ENCODE results near the gene ABCA6. TPM values are rescaled to one million over a fixed set of nuclear protein-coding genes. Genes with fewer than 3 reads are reported as not detected.

The ABCA6 gene
- total RNA-seq, 2 donors from 2014 or later = 1.1 to 1.3 TPM

DNA sequence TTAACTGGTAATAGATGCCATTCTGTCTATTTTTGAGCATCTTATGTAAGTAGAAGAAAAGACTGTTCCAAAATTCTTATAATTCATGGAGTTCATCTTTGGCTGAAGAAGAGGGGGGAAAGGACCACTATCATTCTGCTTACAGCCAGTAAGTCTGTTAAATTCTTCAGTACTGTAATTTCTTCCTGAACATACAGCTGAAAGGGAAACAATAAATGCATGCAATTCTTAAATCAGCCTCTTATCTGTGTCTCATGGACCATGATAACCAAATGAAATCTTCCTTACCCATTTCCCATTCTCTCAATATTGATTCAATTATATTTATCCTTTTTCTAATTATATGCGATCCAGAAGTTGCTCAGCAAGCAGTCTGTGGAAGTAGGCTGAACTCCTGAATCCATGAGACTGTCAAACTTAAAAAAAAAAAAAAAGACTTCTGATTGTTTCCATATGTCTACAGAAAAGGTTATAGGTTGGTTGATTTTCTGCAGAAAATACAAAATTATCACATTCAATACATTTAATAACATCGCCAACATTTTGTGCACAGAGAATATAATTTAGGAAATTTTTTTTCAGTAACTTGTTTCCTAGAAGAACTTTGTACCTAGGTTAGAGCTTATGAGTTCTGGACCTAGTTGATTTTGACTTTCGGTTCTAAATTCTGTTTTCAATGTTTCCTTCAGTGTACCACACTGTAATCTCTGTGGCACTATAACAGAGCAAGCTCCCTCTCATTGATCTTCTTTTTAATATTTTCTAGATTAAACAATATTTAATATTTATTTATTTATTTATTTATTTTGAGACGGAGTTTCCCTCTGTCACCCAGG, 79.8 kb downstream of the ABCA6 start:
- DNase-seq (ENCODE audit: low spot score) (no peak), ATAC-seq (no peak)
- H3K9me3 Mint-ChIP-seq = peaks cover 4% of the 10 kb centered on the region
- H3K27ac Mint-ChIP-seq = no peak overlapping the region
- no peaks in the 10 kb centered on the region for H3K27me3 Mint-ChIP-seq
- no peaks in the 10 kb centered on the region for H3K36me3 Mint-ChIP-seq
- no peak overlapping the region for H3K4me3 Mint-ChIP-seq
- peaks cover 28 to 36% of the 10 kb centered on the region in 2 donors for H3K4me1 Mint-ChIP-seq (ENCODE audit: low read depth in 2 of 2)

DNA sequence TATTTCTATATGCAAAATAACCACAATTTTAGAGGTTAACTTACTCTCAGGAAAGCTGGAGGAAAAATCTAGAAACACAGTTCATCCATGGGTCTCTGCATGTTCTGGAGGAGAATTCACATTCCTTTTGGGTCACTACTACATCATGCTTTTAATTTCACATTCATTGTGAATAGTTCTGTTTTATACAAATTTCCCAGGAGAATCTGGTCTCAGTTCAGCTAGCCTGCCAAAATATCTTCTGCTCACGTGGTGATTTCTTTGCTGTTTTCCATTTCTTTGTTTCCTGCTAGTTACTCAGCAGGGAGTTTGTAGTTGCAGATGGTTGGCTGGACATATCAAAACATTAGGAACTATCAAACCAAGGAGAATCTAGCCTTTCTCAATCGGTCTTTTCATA, 80.9 kb downstream of the ABCA6 start, which contains the start of gene ABCA9:
Gene ABCA9, minus strand, starts transcription at position 106 of the 400 bp plus-strand sequence. CDS start 9,801 bp downstream, outside the sequence.
- Mint-ChIP-seq H3K4me1 (ENCODE audit: low read depth in 2 of 2) (peaks cover 20 to 31% of the 10 kb centered on the region in 2 donors), H3K4me3 (no peak within 1 kb of the TSS), H3K36me3 (no peaks in the 10 kb centered on the region), H3K27me3 (no peaks in the 10 kb centered on the region), H3K27ac (no peak within 1 kb of the TSS), H3K9me3 (peaks cover 4% of the 10 kb centered on the region)
- no peak for ATAC-seq
- no peak for DNase-seq (ENCODE audit: low spot score)

GRCh38 chr17:69059458-69060175, 82.1 kb downstream of the ABCA6 start:
- peaks cover 4% of the 10 kb centered on the region for H3K9me3 Mint-ChIP-seq
- no peaks in the 10 kb centered on the region for H3K36me3 Mint-ChIP-seq
- no peak overlapping the region for H3K4me3 Mint-ChIP-seq
- H3K27me3 Mint-ChIP-seq = no peaks in the 10 kb centered on the region
- H3K4me1 Mint-ChIP-seq (ENCODE audit: low read depth in 2 of 2) = peaks cover 8 to 20% of the 10 kb centered on the region in 2 donors
- no peak for ATAC-seq
- peak overlapping the region in 1 of 2 donors; percentile 66 for H3K27ac Mint-ChIP-seq
- no peak for DNase-seq (ENCODE audit: low spot score)

DNA sequence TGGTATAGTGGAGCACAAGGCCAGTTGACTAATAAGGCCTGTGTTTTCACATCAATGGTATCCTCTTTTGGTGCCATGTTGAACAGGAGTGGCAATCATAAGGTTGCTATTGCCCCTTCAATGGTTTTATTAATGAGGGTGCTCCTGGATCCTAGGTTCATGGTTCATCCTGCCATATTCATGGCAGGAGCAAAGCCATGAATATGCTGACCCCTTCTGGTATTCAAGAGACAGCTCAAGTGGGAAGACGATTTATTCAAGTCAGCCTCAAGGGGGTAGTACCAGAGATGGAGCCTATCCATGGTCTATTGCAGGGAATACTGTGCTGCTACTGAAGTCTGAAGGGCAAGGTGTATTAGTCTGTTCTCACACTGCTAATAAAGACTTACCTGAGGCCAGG, 83.5 kb downstream of the ABCA6 start:
- H3K27me3 Mint-ChIP-seq = no peaks in the 10 kb centered on the region
- peaks cover 4% of the 10 kb centered on the region for H3K9me3 Mint-ChIP-seq
- no peaks in the 10 kb centered on the region for H3K36me3 Mint-ChIP-seq
- DNase-seq (ENCODE audit: low spot score) (no peak), ATAC-seq (no peak)
- peaks cover 8 to 20% of the 10 kb centered on the region in 2 donors for H3K4me1 Mint-ChIP-seq (ENCODE audit: low read depth in 2 of 2)
- H3K27ac Mint-ChIP-seq = peak overlapping the region in 1 of 2 donors; percentile 40
- no peak overlapping the region for H3K4me3 Mint-ChIP-seq

- Mint-ChIP-seq H3K36me3 (no peaks in the 10 kb centered on the region), H3K4me1 (ENCODE audit: low read depth in 2 of 2) (peaks cover 8 to 20% of the 10 kb centered on the region in 2 donors), H3K27ac (no peak overlapping the region), H3K27me3 (no peaks in the 10 kb centered on the region), H3K9me3 (peaks cover 4% of the 10 kb centered on the region), H3K4me3 (no peak overlapping the region)
- ATAC-seq = no peak
- no peak for DNase-seq (ENCODE audit: low spot score)
Observed at GRCh38 chr17:69057280-69057679, 84.4 kb downstream of the ABCA6 start.

- ATAC-seq (no peak), DNase-seq (ENCODE audit: low spot score) (no peak)
- peaks cover 0 to 6% of the 10 kb centered on the region in 2 donors for H3K27me3 Mint-ChIP-seq
- no peaks in the 10 kb centered on the region for H3K36me3 Mint-ChIP-seq
- H3K4me1 Mint-ChIP-seq (ENCODE audit: low read depth in 2 of 2) = peaks cover 8 to 20% of the 10 kb centered on the region in 2 donors
- no peak overlapping the region for H3K4me3 Mint-ChIP-seq
- peaks cover 4% of the 10 kb centered on the region for H3K9me3 Mint-ChIP-seq
- no peak overlapping the region for H3K27ac Mint-ChIP-seq
Observed at GRCh38 chr17:69056179-69056823, 85.4 kb downstream of the ABCA6 start.

DNA sequence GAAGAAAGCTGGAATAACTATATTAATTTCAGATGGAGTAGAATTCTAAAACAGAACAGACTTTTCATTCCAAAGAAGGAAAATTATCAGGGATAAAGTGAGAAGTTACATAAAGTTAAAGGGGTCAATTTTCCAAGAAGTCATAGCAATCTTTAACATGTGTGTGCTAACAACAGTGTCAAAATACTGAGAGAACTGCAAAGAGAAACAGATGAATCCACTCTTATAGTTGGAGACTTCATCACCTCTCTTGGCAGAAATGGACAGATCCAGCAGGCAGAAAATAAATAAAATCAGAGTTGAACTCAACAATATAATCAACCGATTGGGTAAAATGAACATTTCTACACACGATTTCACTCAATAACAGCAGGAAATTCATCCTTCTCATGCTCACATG, 86.4 kb downstream of the ABCA6 start:
- Mint-ChIP-seq H3K27ac (no peak overlapping the region), H3K36me3 (no peaks in the 10 kb centered on the region), H3K9me3 (peaks cover 4% of the 10 kb centered on the region), H3K4me3 (no peak overlapping the region), H3K4me1 (ENCODE audit: low read depth in 2 of 2) (peaks cover 8 to 20% of the 10 kb centered on the region in 2 donors), H3K27me3 (peaks cover 0 to 11% of the 10 kb centered on the region in 2 donors)
- ATAC-seq (no peak), DNase-seq (ENCODE audit: low spot score) (no peak)

- Mint-ChIP-seq H3K4me1 (ENCODE audit: low read depth in 2 of 2) (peaks cover 20% of the 10 kb centered on the region in 2 donors), H3K27ac (no peak overlapping the region), H3K27me3 (peaks cover 0 to 11% of the 10 kb centered on the region in 2 donors), H3K9me3 (no peaks in the 10 kb centered on the region), H3K4me3 (no peak overlapping the region), H3K36me3 (no peaks in the 10 kb centered on the region)
- DNase-seq (ENCODE audit: low spot score) (no peak), ATAC-seq (no peak)
Observed at GRCh38 chr17:69050999-69051775, 90.5 kb downstream of the ABCA6 start.

DNA sequence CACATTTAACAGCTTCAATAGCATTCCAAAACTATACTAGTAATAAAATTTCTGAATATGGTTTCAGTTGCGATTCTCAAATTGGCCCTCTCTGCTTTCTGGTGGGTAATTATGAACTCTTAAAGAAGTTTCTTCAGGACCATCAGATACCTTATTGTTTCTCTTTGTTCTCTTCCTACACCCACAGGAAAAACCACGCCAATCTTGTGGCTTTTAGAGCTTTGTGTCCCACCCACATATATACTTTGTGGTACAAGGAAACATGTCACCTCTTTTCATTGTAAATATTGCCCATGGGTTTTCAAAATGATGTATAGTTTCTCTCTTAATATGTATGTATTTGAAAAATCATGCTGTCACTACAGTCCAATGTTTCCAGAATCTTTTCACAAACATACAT, 93.1 kb downstream of the ABCA6 start:
- H3K36me3 Mint-ChIP-seq = no peaks in the 10 kb centered on the region
- H3K4me1 Mint-ChIP-seq (ENCODE audit: low read depth in 2 of 2) = peaks cover 20% of the 10 kb centered on the region in 2 donors
- no peak overlapping the region for H3K27ac Mint-ChIP-seq
- peaks cover 0 to 11% of the 10 kb centered on the region in 2 donors for H3K27me3 Mint-ChIP-seq
- ATAC-seq = no peak
- no peaks in the 10 kb centered on the region for H3K9me3 Mint-ChIP-seq
- no peak for DNase-seq (ENCODE audit: low spot score)
- no peak overlapping the region for H3K4me3 Mint-ChIP-seq

DNA sequence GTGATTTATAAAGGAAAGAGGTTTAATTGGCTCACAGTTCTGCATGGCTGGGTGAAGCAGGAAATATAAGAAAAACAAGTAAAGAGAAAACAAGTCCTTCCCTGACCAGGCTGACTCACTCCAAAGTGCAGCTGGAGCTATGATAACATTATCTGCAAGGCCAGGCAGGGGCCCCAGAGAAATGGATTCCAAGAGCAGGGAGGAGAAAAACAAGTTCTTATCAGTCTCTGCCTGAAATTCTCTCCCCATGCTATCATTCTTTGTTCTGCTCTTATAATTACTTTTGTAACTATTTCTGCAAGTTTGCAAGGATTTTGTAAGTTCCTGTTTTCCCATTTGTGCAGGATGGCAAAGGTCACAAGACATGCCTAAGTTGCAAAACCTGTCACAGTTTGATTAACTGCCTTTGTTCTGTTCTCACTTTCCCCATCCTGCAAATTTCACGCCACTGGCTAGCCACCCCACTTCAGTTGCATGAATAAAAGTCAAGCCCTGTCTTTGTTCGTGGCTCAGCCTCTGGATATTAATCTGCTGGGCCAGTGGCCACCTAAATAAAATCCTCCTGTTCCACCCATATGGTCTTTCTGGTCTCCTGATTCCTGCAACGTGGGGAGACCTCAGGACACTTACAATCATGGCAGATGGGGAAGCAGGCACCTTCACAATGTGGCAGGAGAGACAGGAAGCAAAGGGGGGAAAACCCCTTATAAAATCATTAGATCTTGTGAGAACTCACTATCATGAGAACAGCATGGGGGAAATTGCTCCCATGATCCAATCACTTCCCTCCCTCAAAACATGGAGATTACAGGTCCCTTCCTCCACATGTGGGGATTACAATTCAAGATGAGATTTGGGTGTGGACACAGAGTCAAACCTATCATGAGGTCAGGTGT, 94.1 kb downstream of the ABCA6 start:
- Mint-ChIP-seq H3K4me3 (no peak overlapping the region), H3K36me3 (no peaks in the 10 kb centered on the region), H3K27ac (no peak overlapping the region), H3K27me3 (peaks cover 0 to 11% of the 10 kb centered on the region in 2 donors), H3K9me3 (no peaks in the 10 kb centered on the region), H3K4me1 (ENCODE audit: low read depth in 2 of 2) (peaks cover 20% of the 10 kb centered on the region in 2 donors)
- no peak for ATAC-seq
- no peak for DNase-seq (ENCODE audit: low spot score)

DNA sequence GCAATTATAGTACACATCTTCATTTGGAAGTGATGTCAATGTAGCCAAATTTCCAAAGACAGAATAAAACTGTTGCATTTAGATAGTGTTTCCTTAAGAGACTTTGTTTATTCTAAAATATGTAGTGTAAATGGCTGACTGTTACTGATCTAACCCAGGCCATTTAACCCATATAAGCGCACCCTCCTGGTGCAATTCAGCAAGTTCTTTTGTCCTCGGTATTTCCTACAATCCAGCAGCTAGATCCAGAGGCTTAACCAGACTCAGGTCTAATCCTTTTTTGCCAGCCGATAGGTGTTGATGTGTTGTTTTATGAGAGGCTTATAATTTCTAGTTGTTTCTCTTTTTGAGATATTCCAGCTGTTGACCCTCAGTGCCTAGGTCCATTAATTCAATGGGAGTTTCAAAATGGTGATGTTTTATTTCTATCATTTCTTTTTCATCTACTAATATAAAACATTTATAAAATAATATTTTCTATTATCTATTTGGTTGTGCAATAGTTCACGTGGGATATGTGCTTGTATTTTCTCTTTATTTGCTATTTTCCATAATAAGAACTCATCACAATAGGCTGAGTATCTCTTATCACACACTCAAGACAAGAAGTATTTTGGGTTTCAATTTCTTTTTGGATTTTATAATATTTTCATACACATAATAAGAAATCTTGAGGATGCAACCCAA, 95.4 kb downstream of the ABCA6 start:
- H3K27ac Mint-ChIP-seq = no peak overlapping the region
- H3K4me3 Mint-ChIP-seq = no peak overlapping the region
- peaks cover 20% of the 10 kb centered on the region in 2 donors for H3K4me1 Mint-ChIP-seq (ENCODE audit: low read depth in 2 of 2)
- peaks cover 0 to 5% of the 10 kb centered on the region in 2 donors for H3K27me3 Mint-ChIP-seq
- no peak for ATAC-seq
- H3K9me3 Mint-ChIP-seq = no peaks in the 10 kb centered on the region
- H3K36me3 Mint-ChIP-seq = no peaks in the 10 kb centered on the region
- no peak for DNase-seq (ENCODE audit: low spot score)

DNA sequence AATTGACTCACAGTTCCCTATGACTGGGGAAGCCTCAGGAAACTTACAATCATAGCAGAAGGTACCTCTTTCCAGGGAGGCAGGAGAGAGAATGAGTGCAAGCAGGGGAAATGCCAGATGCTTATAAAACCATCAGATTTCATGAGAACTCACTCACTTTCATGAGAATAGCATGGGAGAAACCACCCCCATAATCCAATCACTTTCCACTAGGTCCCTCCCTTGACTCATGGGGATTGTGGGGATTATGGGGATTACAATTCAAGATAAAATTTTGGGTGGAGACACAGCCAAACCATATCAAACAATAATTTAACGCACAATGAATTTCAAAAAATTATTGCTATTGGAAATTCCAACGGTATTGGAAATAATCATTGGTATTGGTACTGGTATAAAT, 96.0 kb downstream of the ABCA6 start:
- H3K4me1 Mint-ChIP-seq (ENCODE audit: low read depth in 2 of 2) = peaks cover 20% of the 10 kb centered on the region in 2 donors
- no peaks in the 10 kb centered on the region for H3K27me3 Mint-ChIP-seq
- H3K27ac Mint-ChIP-seq = no peak overlapping the region
- H3K9me3 Mint-ChIP-seq = no peaks in the 10 kb centered on the region
- H3K36me3 Mint-ChIP-seq = no peaks in the 10 kb centered on the region
- ATAC-seq = no peak
- no peak for DNase-seq (ENCODE audit: low spot score)
- no peak overlapping the region for H3K4me3 Mint-ChIP-seq

Measured in natural killer cell treated with Interleukin-12 subunit alpha and Interleukin-12 subunit beta and Interleukin-15 and Interleukin-18, amount 100 ng/mL, for 72 hours (primary cell).